ENCODE results near the gene VSX1. TPM values are rescaled to one million over a fixed set of nuclear protein-coding genes. Genes with fewer than 3 reads are reported as not detected.
A peak's percentile ranks its signal among the peaks of the same experiment; 100 is the strongest.

VSX1 gene
- total RNA-seq, 1 donor from 2014 or later: not detected

GRCh38 chr20:25054995-25055629, 26.8 kb downstream of the VSX1 start:
- intact Hi-C loops (cut with DNase I): no loop called here
- TF ChIP-seq, protein P1, sequence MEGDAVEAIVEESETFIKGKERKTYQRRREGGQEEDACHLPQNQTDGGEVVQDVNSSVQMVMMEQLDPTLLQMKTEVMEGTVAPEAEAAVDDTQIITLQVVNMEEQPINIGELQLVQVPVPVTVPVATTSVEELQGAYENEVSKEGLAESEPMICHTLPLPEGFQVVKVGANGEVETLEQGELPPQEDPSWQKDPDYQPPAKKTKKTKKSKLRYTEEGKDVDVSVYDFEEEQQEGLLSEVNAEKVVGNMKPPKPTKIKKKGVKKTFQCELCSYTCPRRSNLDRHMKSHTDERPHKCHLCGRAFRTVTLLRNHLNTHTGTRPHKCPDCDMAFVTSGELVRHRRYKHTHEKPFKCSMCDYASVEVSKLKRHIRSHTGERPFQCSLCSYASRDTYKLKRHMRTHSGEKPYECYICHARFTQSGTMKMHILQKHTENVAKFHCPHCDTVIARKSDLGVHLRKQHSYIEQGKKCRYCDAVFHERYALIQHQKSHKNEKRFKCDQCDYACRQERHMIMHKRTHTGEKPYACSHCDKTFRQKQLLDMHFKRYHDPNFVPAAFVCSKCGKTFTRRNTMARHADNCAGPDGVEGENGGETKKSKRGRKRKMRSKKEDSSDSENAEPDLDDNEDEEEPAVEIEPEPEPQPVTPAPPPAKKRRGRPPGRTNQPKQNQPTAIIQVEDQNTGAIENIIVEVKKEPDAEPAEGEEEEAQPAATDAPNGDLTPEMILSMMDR (IDR thresholded peaks at IDR 0.05): no peak
- peak overlapping the region; percentile 91 for H3K4me3 ChIP-seq
- H3K9me3 ChIP-seq: no peaks in the 10 kb centered on the region
- H3K27ac ChIP-seq: peak overlapping the region; percentile 97
- H3K36me3 ChIP-seq: peaks cover 8% of the 10 kb centered on the region
- H3K27me3 ChIP-seq (ENCODE audit: low read depth): no peaks in the 10 kb centered on the region
- DNase-seq (no peak), ATAC-seq (no peak)
- peaks cover 75% of the 10 kb centered on the region for H3K4me1 ChIP-seq

DNA sequence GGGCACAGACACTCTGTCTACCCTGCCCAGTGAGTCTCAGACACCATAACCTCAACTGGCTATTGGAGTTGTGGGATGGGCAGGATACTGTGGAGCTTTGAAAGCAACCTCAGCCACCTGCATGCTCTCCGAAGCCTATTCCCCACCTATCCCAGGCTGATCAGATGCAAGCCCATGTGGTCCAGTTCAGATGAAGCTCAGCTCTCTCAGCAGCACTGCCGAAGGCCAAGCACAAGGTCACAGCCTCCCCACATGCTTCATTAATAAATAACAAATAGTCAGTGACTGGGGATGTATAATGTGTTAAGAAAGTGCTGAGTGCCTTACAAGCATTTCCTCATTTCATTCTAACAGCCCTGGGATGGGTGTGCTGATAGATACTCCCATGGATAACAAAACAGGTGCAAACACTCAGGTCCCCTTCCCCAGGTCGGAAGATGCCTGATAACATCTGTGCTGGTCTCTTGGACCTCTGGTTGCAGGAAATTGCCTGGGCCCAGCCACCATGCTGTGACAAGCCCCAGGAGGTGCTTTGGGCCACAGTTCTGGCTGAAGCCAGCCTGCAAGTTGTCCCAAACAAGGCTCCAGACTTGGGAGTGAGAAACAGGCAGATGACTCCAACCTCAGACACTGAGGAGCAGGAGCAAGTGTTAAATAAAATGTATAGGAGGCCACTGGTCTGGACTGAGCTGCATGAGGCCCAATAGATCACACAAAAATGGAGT, 27.7 kb downstream of the VSX1 start:
- intact Hi-C loops (cut with DNase I): no loop called here
- H3K4me1 ChIP-seq: peaks cover 81% of the 10 kb centered on the region
- ATAC-seq (no peak), DNase-seq (no peak)
- no peaks in the 10 kb centered on the region for H3K9me3 ChIP-seq
- peaks cover 8% of the 10 kb centered on the region for H3K36me3 ChIP-seq
- TF ChIP-seq, protein P1 (IDR thresholded peaks at IDR 0.05): no peak
- no peak overlapping the region for H3K4me3 ChIP-seq
- H3K27me3 ChIP-seq (ENCODE audit: low read depth): no peaks in the 10 kb centered on the region
- peak overlapping the region; percentile 74 for H3K27ac ChIP-seq

DNA sequence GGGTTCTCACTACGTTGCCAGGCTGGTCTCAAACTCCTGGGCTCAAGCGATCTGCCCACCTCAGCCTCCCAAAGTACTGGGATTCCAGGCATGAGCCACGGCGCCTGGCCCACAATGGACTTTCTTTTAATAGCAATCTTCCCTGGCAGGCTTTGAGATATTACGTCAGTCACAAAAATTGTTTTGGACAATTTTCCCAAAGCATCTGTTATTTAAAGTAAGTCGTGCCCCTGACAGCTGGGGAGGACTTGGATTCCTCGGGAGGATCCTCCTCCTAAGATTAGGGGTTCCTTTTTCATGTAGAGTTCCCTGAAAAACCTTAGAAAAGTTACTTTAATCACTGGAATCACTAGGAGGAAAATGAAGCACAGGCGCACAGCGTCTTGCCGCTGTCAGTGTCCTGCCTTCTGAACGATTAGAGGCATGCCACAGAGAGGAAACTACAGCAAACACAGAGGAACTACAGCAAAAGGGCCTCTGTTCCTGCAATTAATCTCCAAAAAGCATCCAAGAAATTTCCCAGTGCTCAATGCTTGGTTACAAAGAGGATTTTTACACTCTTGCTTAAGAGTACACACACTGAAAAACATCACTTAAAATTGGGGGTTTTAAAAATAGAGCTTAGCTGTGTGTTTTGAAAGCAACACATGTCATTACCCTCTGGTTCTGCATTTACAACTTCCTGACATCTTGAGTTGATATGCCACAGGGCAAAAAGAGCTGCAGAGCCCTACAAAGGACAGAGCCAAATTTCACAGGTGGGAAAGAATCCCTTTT, 28.5 kb downstream of the VSX1 start:
- ATAC-seq: no peak
- Histone ChIP-seq H3K4me3 (peak overlapping the region; percentile 5), H3K4me1 (peaks cover 82% of the 10 kb centered on the region)

DNA sequence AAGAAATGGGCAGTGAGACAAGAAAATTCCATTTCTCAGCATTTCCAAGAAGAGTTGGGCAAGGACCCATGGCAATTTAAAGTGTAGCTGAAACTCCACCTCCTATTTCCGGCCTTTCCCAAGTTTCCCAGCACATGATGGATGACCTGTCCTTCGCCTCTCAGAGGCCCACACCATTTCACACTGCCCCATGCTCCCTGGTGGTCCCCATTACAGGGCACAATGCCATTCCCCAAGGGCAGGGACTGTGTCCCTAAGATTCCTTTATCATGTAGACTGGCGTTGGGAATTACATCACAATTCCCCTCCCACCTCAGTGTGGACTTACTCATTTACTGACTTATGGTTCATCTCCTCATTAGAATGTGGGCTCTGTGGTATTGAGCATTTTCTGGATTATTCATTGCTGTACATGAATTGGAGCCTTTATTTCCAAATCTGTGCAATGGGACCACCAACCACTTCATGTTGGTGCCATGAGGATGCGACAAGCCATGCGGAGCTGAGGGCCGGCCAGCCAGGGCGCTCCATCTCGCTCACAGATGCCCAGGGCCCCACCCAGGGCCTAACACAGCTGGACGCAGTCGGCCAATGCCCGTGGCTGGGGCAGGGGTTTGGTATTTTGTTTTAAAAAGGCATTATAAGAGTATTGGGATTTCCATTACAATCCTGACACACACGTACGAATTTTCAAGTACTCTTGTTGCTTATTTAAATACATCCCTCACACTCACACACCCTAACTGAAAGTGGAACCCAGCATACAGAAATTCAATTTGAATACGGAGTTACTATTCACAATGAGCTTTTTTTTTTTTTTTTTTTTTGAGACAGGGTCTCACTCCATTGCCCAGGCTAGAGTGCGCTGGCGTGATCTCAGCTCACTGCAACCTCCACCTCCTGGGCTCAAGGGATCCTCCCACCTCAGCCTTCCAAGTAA, 29.4 kb downstream of the VSX1 start:
- intact Hi-C loops (cut with DNase I): no loop called here
- H3K27ac ChIP-seq: peak overlapping the region; percentile 74
- H3K4me3 ChIP-seq: no peak overlapping the region
- peaks cover 16% of the 10 kb centered on the region for H3K36me3 ChIP-seq
- no peak for ATAC-seq
- peaks cover 91% of the 10 kb centered on the region for H3K4me1 ChIP-seq
- H3K9me3 ChIP-seq: no peaks in the 10 kb centered on the region
- DNase-seq: no peak
- TF ChIP-seq, protein P1 (IDR thresholded peaks at IDR 0.05): no peak
- no peaks in the 10 kb centered on the region for H3K27me3 ChIP-seq (ENCODE audit: low read depth)

More for the DNA sequence above, 28.5 kb downstream of the VSX1 start:
- Histone ChIP-seq H3K9me3 (no peaks in the 10 kb centered on the region), H3K27me3 (ENCODE audit: low read depth) (no peaks in the 10 kb centered on the region), H3K36me3 (peaks cover 8% of the 10 kb centered on the region), H3K27ac (peak overlapping the region; percentile 74)
- intact Hi-C loops (cut with DNase I): no loop called here
- DNase-seq: no peak
- TF ChIP-seq, protein P1 (IDR thresholded peaks at IDR 0.05): no peak

Data from lower lobe of right lung (tissue), 2 donors.